ENCODE measurements around the gene FRMPD4. TPM values are rescaled to one million over a fixed set of nuclear protein-coding genes. Genes with fewer than 3 reads are reported as not detected.
A peak's percentile ranks its signal among the peaks of the same experiment; 100 is the strongest.

The FRMPD4 gene
- total and polyA plus RNA-seq, 10 of the 15 experiments (the other 5 are each of a cell fraction or from before 2014, with no cell fraction given) = not detected

GRCh38 chrX:12441381-12442128, 303.3 kb downstream of the FRMPD4 start:
- peak; percentile 31 for FAIRE-seq

More at GRCh38 chrX:12441381-12442128, 303.3 kb downstream of the FRMPD4 start:
- ChIA-PET POLR2A (no interaction called here), RAD21 (ENCODE audit: unreplicated experiment) (no interaction called here), SMC1A (ENCODE audit: uncharacterized antibody, unreplicated experiment) (no interaction called here), CTCF (no interaction called here)
- 29% methylated on average over 3 of the region's 3 CpGs for WGBS (ENCODE audit: insufficient coverage, insufficient replicate concordance, low lambda C conversion rate, missing lambda C conversion rate)
- TF ChIP-seq BCLAF1 (IDR thresholded peaks at IDR 0.05) = no peak
- no peak for TF ChIP-seq ATF3 (IDR thresholded peaks at IDR 0.05; ENCODE audit: borderline replicate concordance, extremely low read depth, low read depth, low read length)
- Histone ChIP-seq H4K20me1 (ENCODE audit: control insufficient read depth, insufficient read depth) (no peaks in the 10 kb centered on the region), H3K36me3 (ENCODE audit: control insufficient read depth in 2 of 2, insufficient read depth in 2 of 2, low read length in 1 of 2) (no peaks in the 10 kb centered on the region), H3K9ac (ENCODE audit: control insufficient read depth, insufficient read depth, low read length) (no peak overlapping the region), H3K9me3 (replicated peaks; ENCODE audit: control insufficient read depth, insufficient read depth, low read length) (no peaks in the 10 kb centered on the region; the same call in 2 of the 3 replicates), H3K4me3 (no peak overlapping the region), H3K79me2 (ENCODE audit: control insufficient read depth, insufficient read depth, low read length) (no peaks in the 10 kb centered on the region), H2AFZ (ENCODE audit: control insufficient read depth, low read depth, low read length) (no peak overlapping the region), H3K4me1 (ENCODE audit: control insufficient read depth, insufficient read depth, low read length) (0 out of 2 replicates have a peak, but pooled peaks cover 3% of the 10 kb centered on the region), H3K27ac (ENCODE audit: control insufficient read depth, insufficient read depth) (no peak overlapping the region), H3K27me3 (replicated peaks in 1 of 2; ENCODE audit: control insufficient read depth in 2 of 2, insufficient read depth in 2 of 2, low read length in 1 of 2) (peaks cover 1 to 7% of the 10 kb centered on the region in 2 experiments; a peak in 3 of 4 replicates), H3K4me2 (ENCODE audit: control insufficient read depth, insufficient read depth) (no peak overlapping the region)
- in situ Hi-C loops (cut with MboI) = no loop called here
- intact Hi-C loops (cut with micrococcal nuclease; ENCODE audit: unreplicated experiment) = loop anchor here (5.0 kb wide), 1 partner anchor 126 kb away; no protein-coding TSS in a partner anchor
- BruUV-seq (replicated peaks) = no TSS peak
- DNase-seq (ENCODE audit: low read depth, low spot score) (no peak), ATAC-seq (no peak)

Measured in GM12878 (cell line).